GM13977 (cell line): ENCODE results near the gene RHOT2.

Experiments used
- DNase-seq: peaks from one replicate; pipeline ENCODE4 v3.0.0; 2012; ENCODE audit warnings: low spot score
- CTCF ChIP-seq: IDR thresholded peaks from 2 replicates; pipeline ENCODE4 v1.5.1; 2012; ENCODE audit warnings: mild to moderate bottlenecking, control low read depth; ENCODE audit not compliant: insufficient read depth; ENCODE audit errors: extremely low read depth, missing control alignments
- in situ Hi-C: fragments of 300-500 bp; cut with MboI; formaldehyde crosslinking; loops from one replicate; pipeline ENCODE4 v1.12.0; 2022; ENCODE audit warnings: low sequenced_read_pairs, low pct_unique_long_range_greater_than_20kb, mixed read lengths, inconsistent platforms; ENCODE audit not compliant: unreplicated experiment

The RHOT2 gene

GRCh38 chr16:693766-694165 is 25.8 kb downstream of the RHOT2 start:
- in situ Hi-C loops, result no loop called here
- no peak for TF ChIP-seq CTCF
- DNase-seq, result no peak

DNA sequence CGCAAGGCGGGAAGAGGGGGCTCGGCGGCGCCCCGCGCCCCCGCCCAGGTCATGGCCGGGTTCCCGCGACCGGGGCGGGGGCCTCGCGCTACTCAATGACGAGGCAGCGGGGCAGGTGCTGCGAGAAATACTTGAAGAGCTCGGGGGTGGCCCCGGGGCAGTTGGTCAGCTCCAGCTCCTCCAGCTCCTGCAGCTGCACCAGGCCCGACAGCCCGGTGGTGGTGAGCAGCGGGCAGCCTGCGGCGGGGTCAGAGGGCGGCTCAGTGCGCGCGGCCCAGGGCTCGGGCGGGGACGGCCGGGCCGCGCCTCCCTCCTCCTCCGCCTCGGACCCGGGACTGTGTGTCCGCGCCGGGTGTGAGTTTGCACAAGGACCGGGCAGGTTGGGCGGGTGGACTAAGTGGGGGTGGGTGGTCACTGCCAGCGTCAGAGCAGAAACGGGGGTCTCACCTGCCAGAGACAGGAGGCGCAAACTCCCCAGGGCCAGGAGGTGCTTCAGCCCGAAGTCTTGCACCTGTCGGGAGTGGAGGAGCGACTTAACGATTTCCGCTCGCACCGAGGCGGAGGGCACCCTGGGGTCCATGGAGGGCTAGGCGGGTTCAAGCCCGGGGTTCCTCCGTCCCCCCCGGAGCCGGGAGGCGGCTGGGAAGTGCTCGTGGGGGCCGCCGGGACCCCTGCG is 26.4 kb downstream of the RHOT2 start:
- in situ Hi-C loops, result no loop called here
- no peak for DNase-seq
- no peak for TF ChIP-seq CTCF

DNA sequence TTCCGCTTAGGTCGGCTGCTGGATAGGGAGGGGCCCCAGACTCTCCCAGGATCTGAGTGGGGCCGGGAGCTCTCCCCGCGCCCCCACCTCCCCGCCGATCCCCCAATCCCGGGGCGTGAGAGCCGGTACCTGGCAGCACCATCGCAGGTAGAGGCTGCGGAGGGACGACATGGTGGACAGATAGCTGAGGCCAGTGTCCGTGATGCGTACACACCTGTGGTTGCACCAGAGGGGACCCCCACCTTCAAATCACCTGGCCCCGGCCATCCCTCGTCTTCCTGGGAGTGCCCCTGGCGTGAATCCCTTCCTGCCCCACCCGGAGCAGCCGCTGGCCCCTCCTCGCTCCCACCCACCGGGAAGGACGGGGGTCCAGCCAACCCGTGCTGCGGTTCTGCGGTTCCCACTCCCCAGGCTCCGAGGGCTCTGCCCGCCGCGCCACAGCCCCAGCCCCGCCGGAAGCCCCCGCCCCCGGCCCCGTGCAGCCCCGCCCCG is 27.0 kb downstream of the RHOT2 start:
- TF ChIP-seq CTCF, result no peak
- in situ Hi-C loops, result no loop called here
- no peak for DNase-seq

- no peak for TF ChIP-seq CTCF
- in situ Hi-C loops, result no loop called here
- DNase-seq, result peak; percentile 90
Observed at GRCh38 chr16:695355-696089, 27.6 kb downstream of the RHOT2 start.

GRCh38 chr16:698911-699671 is 31.2 kb downstream of the RHOT2 start:
- in situ Hi-C loops, result no loop called here
- TF ChIP-seq CTCF, result no peak

DNA sequence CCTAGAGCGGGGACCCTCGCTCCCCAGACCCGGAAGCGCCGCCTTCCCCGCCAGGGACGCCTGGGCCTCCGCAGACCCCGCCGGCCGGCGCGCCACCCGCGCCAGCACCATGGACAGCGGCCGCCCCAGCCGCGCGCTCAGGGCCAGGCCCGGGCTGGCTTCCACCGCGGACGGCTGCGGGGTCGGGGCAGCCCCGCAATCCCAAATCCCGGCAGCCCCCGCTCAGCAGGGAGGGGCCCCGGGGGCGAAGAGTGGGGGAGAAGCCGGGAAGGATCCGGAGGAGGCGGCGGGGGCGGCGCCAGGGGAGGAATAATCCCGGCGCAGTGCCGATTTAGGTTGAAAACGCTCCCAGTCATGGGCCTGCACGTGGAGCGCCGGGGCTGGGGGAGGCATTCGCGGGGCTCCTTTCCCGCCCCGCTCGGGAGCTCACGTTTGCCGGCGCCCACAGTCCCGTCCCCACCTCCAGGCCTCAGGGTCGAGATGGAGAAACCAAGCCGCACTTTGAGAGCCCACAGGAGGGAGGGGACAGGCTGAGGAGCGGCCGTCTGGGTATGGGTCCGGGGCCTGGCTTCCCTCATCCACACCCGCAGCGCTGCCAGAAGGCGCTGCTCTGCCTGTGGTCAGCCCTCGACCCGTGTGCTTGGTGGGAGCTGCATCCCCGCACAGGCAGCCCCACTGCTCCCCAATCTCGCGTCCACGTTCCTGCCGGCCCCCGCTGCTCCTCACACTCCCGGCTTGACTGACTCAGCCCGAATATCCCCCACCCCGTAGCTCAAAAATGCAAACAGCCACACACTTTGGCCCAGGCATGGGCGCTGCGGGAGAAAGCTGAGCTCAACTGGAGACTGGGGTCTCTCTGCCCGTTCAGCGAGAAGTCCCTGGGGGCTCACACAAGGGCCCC is 33.0 kb downstream of the RHOT2 start:
- TF ChIP-seq CTCF, result no peak
- in situ Hi-C loops, result no loop called here
- peak; percentile 67 for DNase-seq

More at GRCh38 chr16:698911-699671, 31.2 kb downstream of the RHOT2 start:
- DNase-seq, result no peak
